ENCODE measurements around the gene RNF125. TPM values are rescaled to one million over a fixed set of nuclear protein-coding genes. Genes with fewer than 3 reads are reported as not detected.

Gene RNF125
- total RNA-seq, 1 experiment from 2014 or later = 0.50 TPM

DNA sequence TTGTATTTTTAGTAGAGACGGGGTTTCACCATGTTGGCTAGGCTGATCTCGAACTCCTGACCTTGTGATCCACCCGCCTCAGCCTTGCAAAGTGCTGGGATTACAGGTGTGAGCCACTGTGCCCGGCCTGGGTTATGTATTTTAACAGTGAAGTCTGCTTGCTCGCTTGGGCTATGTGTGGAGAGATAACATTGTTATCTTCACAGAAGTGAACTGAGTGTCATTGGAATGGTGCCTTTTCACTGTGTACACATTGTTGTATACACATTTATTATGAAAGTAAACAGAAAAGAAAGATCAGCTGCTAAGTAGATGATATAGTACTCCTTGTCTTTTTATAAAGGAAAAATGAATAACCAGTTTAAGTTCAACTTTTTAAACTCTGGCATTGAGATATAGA is 103.4 kb downstream of the RNF125 start:
- Mint-ChIP-seq H3K27ac (ENCODE audit: unreplicated experiment) (no peak overlapping the region), H3K27me3 (ENCODE audit: unreplicated experiment) (no peaks in the 10 kb centered on the region), H3K36me3 (ENCODE audit: insufficient read depth, unreplicated experiment) (peaks cover 2% of the 10 kb centered on the region), H3K4me1 (ENCODE audit: low read depth, unreplicated experiment) (no peaks in the 10 kb centered on the region), H3K4me3 (ENCODE audit: low read depth, unreplicated experiment) (no peak overlapping the region), H3K9me3 (ENCODE audit: low read depth, unreplicated experiment) (no peaks in the 10 kb centered on the region)
- BruUV-seq (replicated peaks) = no TSS peak
- intact Hi-C loops (cut with micrococcal nuclease; ENCODE audit: unreplicated experiment) = no loop called here
- no peak for TF ChIP-seq CTCF (IDR thresholded peaks at IDR 0.05; ENCODE audit: unreplicated experiment)
- CTCF ChIA-PET = no interaction called here
- DNase-seq = no peak

Other genes starting within 250 kb of the RNF125 start
- gene TRAPPC8, start 75.7 kb upstream of the RNF125 start, total RNA-seq (2022) = 38.0 and 40.1 TPM in 2 replicates
- gene RNF138, start 73.0 kb downstream of the RNF125 start, total RNA-seq (2022) = 34.6 and 38.9 TPM in 2 replicates
- gene MEP1B, start 171.2 kb downstream of the RNF125 start, total RNA-seq (2022) = not detected in 2 replicates

All from Calu3 (cell line).